HS-27A (cell line): ENCODE data around the gene LYPD8.
"Not testable (repeated sequence)": the region's sequence is repeated elsewhere in the genome, so short reads cannot be mapped to it uniquely, and the experiment has no call there.

Source experiments
- DNase-seq: peaks from one replicate; pipeline ENCODE4 v3.0.0-alpha.2; 2012; ENCODE audit warnings: low read depth, missing footprints

Gene LYPD8

GRCh38 chr1:248755517-248755916, at the start of gene LYPD8:
LYPD8 (minus strand) TSS chr1:248755759; CDS start chr1:248751081, 4,678 bp downstream.
- no peak for DNase-seq

GRCh38 chr1:248804771-248805681, 49.5 kb upstream of the LYPD8 start:
- DNase-seq, result no peak

- DNase-seq, result not testable (repeated sequence)
Measured at GRCh38 chr1:248803501-248803900, 47.9 kb upstream of the LYPD8 start.

GRCh38 chr1:248802454-248802853, 46.9 kb upstream of the LYPD8 start:
- no peak for DNase-seq

- no peak for DNase-seq
Measured at GRCh38 chr1:248800459-248800858, 44.9 kb upstream of the LYPD8 start.

GRCh38 chr1:248798791-248799190, 43.2 kb upstream of the LYPD8 start:
- DNase-seq, result no peak

- not testable (repeated sequence) for DNase-seq
Measured at GRCh38 chr1:248794663-248795062, 39.1 kb upstream of the LYPD8 start.

- no peak for DNase-seq
Measured at GRCh38 chr1:248793592-248793991, 38.0 kb upstream of the LYPD8 start.

GRCh38 chr1:248792342-248792741, 36.8 kb upstream of the LYPD8 start:
- DNase-seq, result no peak

- DNase-seq, result no peak
Measured at GRCh38 chr1:248791010-248791409, 35.5 kb upstream of the LYPD8 start.

GRCh38 chr1:248790456-248790855, 34.9 kb upstream of the LYPD8 start:
- DNase-seq, result no peak

GRCh38 chr1:248789337-248789736, 33.8 kb upstream of the LYPD8 start:
- DNase-seq, result not testable (repeated sequence)

- DNase-seq, result no peak
Measured at GRCh38 chr1:248788327-248788726, 32.8 kb upstream of the LYPD8 start.

GRCh38 chr1:248787430-248787829, 31.9 kb upstream of the LYPD8 start:
- no peak for DNase-seq

GRCh38 chr1:248786156-248786555, 30.6 kb upstream of the LYPD8 start:
- no peak for DNase-seq

GRCh38 chr1:248783367-248783766, 27.8 kb upstream of the LYPD8 start:
- no peak for DNase-seq

GRCh38 chr1:248782416-248783141, 27.0 kb upstream of the LYPD8 start:
- no peak for DNase-seq

- no peak for DNase-seq
Measured at GRCh38 chr1:248779350-248779749, 23.8 kb upstream of the LYPD8 start.

GRCh38 chr1:248778906-248779305, 23.3 kb upstream of the LYPD8 start:
- DNase-seq, result no peak

- no peak for DNase-seq
Measured at GRCh38 chr1:248776991-248777390, 21.4 kb upstream of the LYPD8 start.

GRCh38 chr1:248775441-248775840, 19.9 kb upstream of the LYPD8 start:
- no peak for DNase-seq

GRCh38 chr1:248759644-248760043, 4.1 kb upstream of the LYPD8 start:
- DNase-seq, result no peak

GRCh38 chr1:248758352-248758751, 2.8 kb upstream of the LYPD8 start:
- DNase-seq, result no peak
